ENCODE measurements around the gene CIP2A.

CIP2A gene

GRCh38 chr3:108605491-108605890 is 16.3 kb upstream of the CIP2A start:
- TF ChIP-seq CTCF (conservative IDR thresholded peaks at IDR 0.05; ENCODE audit: low read depth, low read length), result no peak
- no peak for DNase-seq (ENCODE audit: low read depth)
- no peak overlapping the region for H3K4me3 ChIP-seq (ENCODE audit: low read length)

GRCh38 chr3:108605028-108605427 is 15.8 kb upstream of the CIP2A start:
- DNase-seq (ENCODE audit: low read depth), result no peak
- H3K4me3 ChIP-seq (ENCODE audit: low read length), result no peak overlapping the region
- TF ChIP-seq CTCF (conservative IDR thresholded peaks at IDR 0.05; ENCODE audit: low read depth, low read length), result no peak

- H3K4me3 ChIP-seq (ENCODE audit: low read length), result no peak overlapping the region
- TF ChIP-seq CTCF (conservative IDR thresholded peaks at IDR 0.05; ENCODE audit: low read depth, low read length), result no peak
- no peak for DNase-seq (ENCODE audit: low read depth)
These were observed 14.5 kb upstream of the CIP2A start for GRCh38 chr3:108603691-108604090.

GRCh38 chr3:108602935-108603294 is 13.7 kb upstream of the CIP2A start:
- no peak for TF ChIP-seq CTCF (conservative IDR thresholded peaks at IDR 0.05; ENCODE audit: low read depth, low read length)
- H3K4me3 ChIP-seq (ENCODE audit: low read length), result no peak overlapping the region
- no peak for DNase-seq (ENCODE audit: low read depth)

GRCh38 chr3:108602249-108602934 is 13.2 kb upstream of the CIP2A start:
- DNase-seq (ENCODE audit: low read depth), result no peak
- no peak for TF ChIP-seq CTCF (conservative IDR thresholded peaks at IDR 0.05; ENCODE audit: low read depth, low read length)
- no peak overlapping the region for H3K4me3 ChIP-seq (ENCODE audit: low read length)

GRCh38 chr3:108599677-108600409 is 10.6 kb upstream of the CIP2A start:
- H3K4me3 ChIP-seq (ENCODE audit: low read length), result no peak overlapping the region
- TF ChIP-seq CTCF (conservative IDR thresholded peaks at IDR 0.05; ENCODE audit: low read depth, low read length), result no peak
- DNase-seq (ENCODE audit: low read depth), result no peak

GRCh38 chr3:108598375-108598774 is 9.1 kb upstream of the CIP2A start:
- DNase-seq (ENCODE audit: low read depth), result no peak
- TF ChIP-seq CTCF (conservative IDR thresholded peaks at IDR 0.05; ENCODE audit: low read depth, low read length), result no peak
- H3K4me3 ChIP-seq (ENCODE audit: low read length), result no peak overlapping the region

All from retinal pigment epithelial cell (primary cell).